Common myeloid progenitor, CD34-positive (primary cell): ENCODE results near the gene MED12.

Experiments
- CTCF ChIA-PET: fragments of 350-600 bp; sonication (Branson Sonifier 250); formaldehyde crosslinking; loops from one replicate; lab custom pipeline; 2021; ENCODE audit warnings: antibody characterized with exemption; lab: Charles Lee
- POLR2A ChIA-PET: fragments of 350-600 bp; sonication (Branson Sonifier 250); formaldehyde crosslinking; loops from one replicate; lab custom pipeline; 2021; ENCODE audit warnings: antibody characterized with exemption; lab: Charles Lee
- DNase-seq, 3 donors: peaks; one replicate each; pipeline versions ENCODE4 v3.0.0 to v3.0.0-alpha.2; 2013
- H3K27ac ChIP-seq, 2 experiments: 1 replicate in 1 of 2; 2 replicates in 1 of 2; pipeline ENCODE4 v1.7.0; 2013; ENCODE audit warnings: inconsistent platforms in 2 of 2, low read length in 2 of 2, mild to moderate bottlenecking in 2 of 2, low read depth in 1 of 2, moderate library complexity in 1 of 2; ENCODE audit not compliant: severe bottlenecking in 2 of 2, insufficient read depth in 1 of 2, poor library complexity in 1 of 2
- H3K27me3 ChIP-seq, 5 experiments: replicated peaks in 2 of 5; 1 replicate in 3 of 5; 2 replicates in 2 of 5; pipeline versions ENCODE4 v1.6.1 to v1.7.0; 2013; ENCODE audit warnings: low read length in 4 of 5, mild to moderate bottlenecking in 2 of 5, moderate library complexity in 2 of 5, inconsistent platforms in 1 of 5; ENCODE audit not compliant: insufficient read depth in 5 of 5, control insufficient read depth in 4 of 5
- H3K36me3 ChIP-seq, 4 experiments: 1 replicate in 2 of 4; 2 replicates in 2 of 4; pipeline versions ENCODE4 v1.6.1 to v1.7.0; 2013; ENCODE audit warnings: low read length in 3 of 4, control low read depth in 1 of 4, mild to moderate bottlenecking in 1 of 4; ENCODE audit not compliant: control insufficient read depth in 4 of 4, insufficient read depth in 4 of 4
- H3K4me1 ChIP-seq, 4 experiments: 1 replicate in 3 of 4; 2 replicates in 1 of 4; pipeline versions ENCODE4 v1.6.1 to v1.7.1; 2013; ENCODE audit warnings: low read length in 3 of 4, mild to moderate bottlenecking in 3 of 4, control low read depth in 1 of 4, inconsistent platforms in 1 of 4, moderate library complexity in 1 of 4; ENCODE audit not compliant: control insufficient read depth in 4 of 4, insufficient read depth in 4 of 4; ENCODE audit errors: control extremely low read depth in 1 of 4
- H3K4me3 ChIP-seq, 7 experiments: 1 replicate in 4 of 7; 2 replicates in 3 of 7; pipeline versions ENCODE4 v1.5.1 to v1.7.0; 2013; ENCODE audit warnings: mild to moderate bottlenecking in 7 of 7, low read length in 6 of 7, moderate library complexity in 6 of 7, inconsistent platforms in 2 of 7, low read depth in 2 of 7, control low read depth in 1 of 7; ENCODE audit not compliant: insufficient read depth in 4 of 7, control insufficient read depth in 1 of 7; ENCODE audit errors: extremely low read depth in 1 of 7
- H3K9me3 ChIP-seq, 5 experiments: 1 replicate in 4 of 5; 2 replicates in 1 of 5; pipeline versions ENCODE4 v1.6.1 to v1.7.1; 2013; ENCODE audit warnings: low read length in 4 of 5, mild to moderate bottlenecking in 2 of 5, inconsistent platforms in 1 of 5, low read depth in 1 of 5, moderate library complexity in 1 of 5; ENCODE audit not compliant: control insufficient read depth in 4 of 5, insufficient read depth in 2 of 5; ENCODE audit errors: control extremely low read depth in 1 of 5
- WGBS: methylation state at CpG from one replicate; pipeline ENCODE4 v1.1.5; 2013; ENCODE audit not compliant: insufficient coverage; 5-methylcytosine and 5-hydroxymethylcytosine counted together

The MED12 gene

GRCh38 chrX:71167031-71167781 is 48.8 kb downstream of the MED12 start:
- H3K36me3 ChIP-seq = peaks cover 0 to 5% (median 0%) of the 10 kb centered on the region in 4 experiments
- H3K4me3 ChIP-seq = no peak overlapping the region
- H3K27me3 ChIP-seq = no peaks in the 10 kb centered on the region
- H3K4me1 ChIP-seq = peaks cover 0 to 24% (median 17%) of the 10 kb centered on the region in 4 experiments
- POLR2A ChIA-PET = no interaction called here
- H3K9me3 ChIP-seq = no peaks in the 10 kb centered on the region
- H3K27ac ChIP-seq = no peak overlapping the region
- WGBS = 88% methylated on average over 15 of the region's 17 CpGs
- no peak for DNase-seq
- CTCF ChIA-PET = no interaction called here

DNA sequence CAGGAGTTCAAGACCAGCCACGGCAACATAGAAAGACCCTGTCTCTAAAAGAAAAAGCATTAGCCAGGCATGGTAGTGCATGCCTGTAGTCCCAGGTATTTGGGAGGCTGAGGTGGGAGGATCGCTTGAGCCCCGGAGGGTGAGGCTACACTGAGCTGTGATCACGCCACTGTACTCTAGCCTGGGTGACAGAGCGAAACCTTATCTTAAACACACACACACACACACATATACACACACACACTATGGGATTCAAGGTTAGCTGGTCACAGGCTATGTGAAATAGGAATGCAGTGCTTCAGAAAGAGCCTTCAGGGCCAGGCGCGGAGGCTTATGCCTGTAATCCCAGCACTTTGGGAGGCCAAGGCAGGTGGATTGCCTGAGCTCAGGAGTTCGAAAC is 49.7 kb downstream of the MED12 start:
- H3K9me3 ChIP-seq = no peaks in the 10 kb centered on the region
- CTCF ChIA-PET = interaction anchor here (1.1 kb wide), 1 partner anchor 10 kb away, joined by 5 read pairs; no protein-coding TSS in a partner anchor
- WGBS = 100% methylated on average over 6 of the region's 8 CpGs
- no peaks in the 10 kb centered on the region for H3K27me3 ChIP-seq
- peaks cover 0 to 5% (median 0%) of the 10 kb centered on the region in 4 experiments for H3K36me3 ChIP-seq
- H3K4me3 ChIP-seq = no peak overlapping the region
- POLR2A ChIA-PET = no interaction called here
- H3K27ac ChIP-seq = no peak overlapping the region
- peaks cover 0 to 24% (median 19%) of the 10 kb centered on the region in 4 experiments for H3K4me1 ChIP-seq
- no peak for DNase-seq

DNA sequence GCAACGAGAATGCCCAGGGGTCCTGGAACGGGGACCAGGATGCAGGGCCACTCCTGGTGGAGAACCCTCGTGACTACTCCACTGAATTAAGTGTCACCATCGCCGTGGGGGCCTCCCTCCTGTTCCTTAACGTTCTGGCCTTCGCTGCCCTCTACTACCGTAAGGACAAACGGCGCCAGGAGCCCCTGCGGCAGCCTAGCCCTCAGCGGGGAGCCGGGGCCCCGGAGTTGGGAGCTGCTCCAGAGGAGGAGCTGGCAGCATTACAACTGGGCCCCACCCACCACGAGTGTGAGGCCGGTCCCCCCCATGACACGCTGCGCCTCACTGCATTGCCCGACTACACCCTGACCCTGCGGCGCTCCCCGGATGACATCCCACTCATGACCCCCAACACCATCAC is 51.2 kb downstream of the MED12 start:
- Histone ChIP-seq H3K36me3 (peaks cover 0 to 5% (median 0%) of the 10 kb centered on the region in 4 experiments), H3K4me3 (no peak overlapping the region), H3K27ac (no peak overlapping the region), H3K27me3 (no peaks in the 10 kb centered on the region), H3K9me3 (no peaks in the 10 kb centered on the region), H3K4me1 (peaks cover 0 to 24% (median 19%) of the 10 kb centered on the region in 4 experiments)
- CTCF ChIA-PET = interaction anchor here (1.5 kb wide), 1 partner anchor 9 kb away, joined by 4 read pairs; no protein-coding TSS in a partner anchor
- WGBS = 88% methylated on average over 22 of the region's 22 CpGs
- POLR2A ChIA-PET = no interaction called here
- DNase-seq = no peak

GRCh38 chrX:71170660-71171059 is 52.3 kb downstream of the MED12 start:
- H3K4me1 ChIP-seq = peaks cover 0 to 24% (median 19%) of the 10 kb centered on the region in 4 experiments
- no peaks in the 10 kb centered on the region for H3K9me3 ChIP-seq
- ChIA-PET POLR2A (no interaction called here), CTCF (interaction anchor here (1.0 to 1.8 kb wide), 4 partner anchors 8 to 69 kb away, joined by 3 to 7 read pairs (median 4); no protein-coding TSS in a partner anchor)
- 66% methylated on average over 3 of the region's 5 CpGs for WGBS
- no peak for DNase-seq
- no peak overlapping the region for H3K4me3 ChIP-seq
- peaks cover 0 to 5% (median 0%) of the 10 kb centered on the region in 4 experiments for H3K36me3 ChIP-seq
- H3K27ac ChIP-seq = no peak overlapping the region
- H3K27me3 ChIP-seq = no peaks in the 10 kb centered on the region

GRCh38 chrX:71171110-71171801 is 52.9 kb downstream of the MED12 start:
- Histone ChIP-seq H3K27ac (peak overlapping the region in 1 of 2 experiments; percentile 49), H3K4me3 (no peak overlapping the region), H3K27me3 (no peaks in the 10 kb centered on the region), H3K36me3 (peaks cover 0 to 5% (median 0%) of the 10 kb centered on the region in 4 experiments), H3K9me3 (no peaks in the 10 kb centered on the region), H3K4me1 (peaks cover 0 to 24% (median 19%) of the 10 kb centered on the region in 4 experiments)
- 38% methylated on average over 6 of the region's 12 CpGs for WGBS
- peak in 2 of 3 donors; percentile 17 to 31 for DNase-seq
- ChIA-PET CTCF (interaction anchor here (1.6 to 1.8 kb wide), 2 partner anchors 10 to 70 kb away, joined by 4 to 7 read pairs; no protein-coding TSS in a partner anchor), POLR2A (no interaction called here)

DNA sequence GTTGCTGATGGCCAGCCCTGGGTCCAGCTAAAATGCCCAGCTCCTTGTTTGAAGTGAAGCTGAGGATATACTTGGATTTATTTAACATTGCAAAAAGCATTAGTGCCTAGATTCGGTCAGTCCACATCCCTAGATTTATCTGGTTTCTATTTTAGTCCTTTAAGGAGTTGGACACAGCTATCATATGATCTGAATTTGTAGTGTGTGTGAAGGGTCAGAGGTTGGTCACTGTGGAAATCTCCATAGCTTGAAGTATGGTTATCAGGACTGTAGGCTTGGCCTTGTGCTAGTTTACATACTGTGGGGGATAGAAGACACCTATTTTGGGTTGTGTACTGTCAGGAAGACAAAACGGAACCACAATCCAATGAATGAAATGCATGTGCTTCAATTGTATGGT is 55.0 kb downstream of the MED12 start:
- H3K36me3 ChIP-seq = no peaks in the 10 kb centered on the region
- peaks cover 0 to 23% (median 15%) of the 10 kb centered on the region in 4 experiments for H3K4me1 ChIP-seq
- ChIA-PET POLR2A (no interaction called here), CTCF (interaction anchor here (1.4 to 2.1 kb wide), 2 partner anchors 11 to 204 kb away, joined by 4 to 5 read pairs; no protein-coding TSS in a partner anchor)
- no peaks in the 10 kb centered on the region for H3K9me3 ChIP-seq
- H3K27me3 ChIP-seq = no peaks in the 10 kb centered on the region
- 60% methylated on average over 1 of the region's 2 CpGs for WGBS
- no peak for DNase-seq
- H3K4me3 ChIP-seq = no peak overlapping the region
- no peak overlapping the region for H3K27ac ChIP-seq
